Stomach (tissue), 9 donors: ENCODE measurements around the gene NEDD4L. TPM values are rescaled to one million over a fixed set of nuclear protein-coding genes. Genes with fewer than 3 reads are reported as not detected.

Experiments used
- DNase-seq, 2 donors: peaks; one replicate each; pipeline versions ENCODE4 v3.0.0 to v3.0.0-alpha.2; 2013 to 2019
- H3K27ac ChIP-seq, 5 donors: fragments of 200-600 bp in 4 of 5; sonication (generic) in 4 of 5; one replicate each; pipeline ENCODE4 v1.5.1; 2013 to 2019; ENCODE audit warnings: mild to moderate bottlenecking in 1 of 5, moderate library complexity in 1 of 5
- H3K27me3 ChIP-seq, 3 donors: fragments of 200-600 bp; sonication (generic); one replicate each; pipeline ENCODE4 v1.5.1; 2017 to 2019; ENCODE audit warnings: mixed run types in 1 of 3
- H3K36me3 ChIP-seq, 4 donors: fragments of 200-600 bp; sonication (generic); 1 replicate in 3 of 4; 2 replicates in 1 of 4; pipeline ENCODE4 v1.5.1; 2016 to 2019
- H3K4me1 ChIP-seq, 4 donors: fragments of 200-600 bp; sonication (generic); one replicate each; pipeline ENCODE4 v1.5.1; 2016 to 2019
- H3K4me3 ChIP-seq, 4 donors: fragments of 200-600 bp; sonication (generic) in 3 of 4; one replicate each; pipeline ENCODE4 v1.5.1; 2016 to 2019; ENCODE audit warnings: mild to moderate bottlenecking in 1 of 4
- H3K9me3 ChIP-seq, 4 donors: fragments of 200-600 bp; sonication (generic); one replicate each; pipeline ENCODE4 v1.5.1; 2016 to 2019
- CTCF ChIP-seq, 7 experiments: fragments of 450-650 bp in 4 of 7; fragments of 200-600 bp in 3 of 7; sonication (generic) in 3 of 7; IDR thresholded peaks; one replicate each; pipeline ENCODE4 v1.5.1; 2016 to 2019; ENCODE audit warnings: antibody characterized with exemption in 7 of 7, control low read depth in 2 of 7, mild to moderate bottlenecking in 1 of 7
- EP300 ChIP-seq: sonication (generic); formaldehyde crosslinking; IDR thresholded peaks from one replicate; pipeline ENCODE4 v1.6.1; 2017; ENCODE audit warnings: antibody characterized with exemption
- POLR2A ChIP-seq, 4 donors: fragments of 450-650 bp; IDR thresholded peaks; one replicate each; pipeline ENCODE4 v1.6.1; 2016; ENCODE audit warnings: antibody characterized with exemption in 4 of 4, control low read depth in 2 of 4, mild to moderate bottlenecking in 1 of 4, moderate library complexity in 1 of 4
- POLR2AphosphoS5 ChIP-seq, 3 donors: sonication (generic); formaldehyde crosslinking; IDR thresholded peaks; one replicate each; pipeline ENCODE4 v1.6.1; 2016; ENCODE audit warnings: antibody characterized with exemption in 3 of 3
- WGBS, 5 donors: extraction: QIAGEN DNeasy Blood & Tissue Kit in 3 of 5; methylation state at CpG; one replicate each; pipeline versions ENCODE4 v1.1.5 to v1.1.7; 2013 to 2018; 5-methylcytosine and 5-hydroxymethylcytosine counted together
- intact Hi-C: fragments of 100-400 bp; cut with DNase I; formaldehyde crosslinking; loops from one replicate; pipeline ENCODE4 v1.15.1; 2023; ENCODE audit warnings: low total_unique reads
- polyA plus RNA-seq, 3 donors: library from polyadenylated mRNA; stranded (reverse); fragments of 200-250 nt; gene quantifications; one replicate each; pipeline ENCODE4 v1.2.3, GENCODE V29; 2013
- small RNA-seq, 4 donors: library from RNA; depleted of rRNA; stranded (forward); fragments of <200 nt; gene quantifications; one replicate each; pipeline ENCODE3, GENCODE V24; 2016
- total RNA-seq, 5 donors: library from RNA; depleted of rRNA; stranded (reverse); fragments of >200 nt; gene quantifications; one replicate each; pipeline versions ENCODE4 v1.1.0 to v1.2.3, GENCODE V29; 2014 to 2016
- donor health status: healthy with polysubstance abuse.
- donor health status: Bipolar disorder and iron deficiency.
- donor health status: healthy.

Gene NEDD4L
- total and polyA plus RNA-seq, 8 donors, result 46.1 to 315 (median 129) TPM

- Histone ChIP-seq H3K36me3 (no peaks in the 10 kb centered on the region), H3K4me1 (peaks cover 0 to 16% (median 6%) of the 10 kb centered on the region in 4 donors), H3K9me3 (no peaks in the 10 kb centered on the region), H3K27me3 (no peaks in the 10 kb centered on the region), H3K27ac (no peak overlapping the region), H3K4me3 (no peak overlapping the region)
- intact Hi-C loops, result no loop called here
- DNase-seq, result no peak
- 65 to 77% (median 74%) methylated on average over 6 of the region's 6 CpGs for WGBS, 5 donors
- no peak for TF ChIP-seq EP300
- TF ChIP-seq CTCF (IDR thresholded peaks at IDR 0.05), result no peak
- no peak for TF ChIP-seq POLR2A (IDR thresholded peaks at IDR 0.05)
- no peak for TF ChIP-seq POLR2AphosphoS5 (IDR thresholded peaks at IDR 0.05)
Observed at GRCh38 chr18:58443671-58444070, 399.6 kb downstream of the NEDD4L start.

GRCh38 chr18:58446391-58447060 is 402.5 kb downstream of the NEDD4L start:
- TF ChIP-seq EP300, result no peak
- TF ChIP-seq CTCF (IDR thresholded peaks at IDR 0.05), result no peak
- no peak for TF ChIP-seq POLR2AphosphoS5 (IDR thresholded peaks at IDR 0.05)
- TF ChIP-seq POLR2A (IDR thresholded peaks at IDR 0.05), result no peak
- no peak for DNase-seq
- Histone ChIP-seq H3K36me3 (no peaks in the 10 kb centered on the region), H3K4me1 (peaks cover 0 to 8% (median 0%) of the 10 kb centered on the region in 4 donors), H3K27ac (no peak overlapping the region), H3K27me3 (no peaks in the 10 kb centered on the region), H3K4me3 (no peak overlapping the region), H3K9me3 (no peaks in the 10 kb centered on the region)
- WGBS, 5 donors, result 82 to 86% (median 84%) methylated on average over 11 of the region's 11 CpGs
- intact Hi-C loops, result no loop called here

GRCh38 chr18:58447402-58448095 is 403.5 kb downstream of the NEDD4L start:
- 80 to 90% (median 83%) methylated on average over 9 of the region's 9 CpGs for WGBS, 5 donors
- Histone ChIP-seq H3K4me3 (no peak overlapping the region), H3K36me3 (no peaks in the 10 kb centered on the region), H3K27me3 (no peaks in the 10 kb centered on the region), H3K27ac (no peak overlapping the region), H3K4me1 (peaks cover 0 to 8% (median 0%) of the 10 kb centered on the region in 4 donors), H3K9me3 (no peaks in the 10 kb centered on the region)
- DNase-seq, result peak in 1 of 2 donors; percentile 42
- intact Hi-C loops, result no loop called here
- TF ChIP-seq EP300 (no peak), POLR2A (IDR thresholded peaks at IDR 0.05) (no peak), POLR2AphosphoS5 (IDR thresholded peaks at IDR 0.05) (no peak), CTCF (IDR thresholded peaks at IDR 0.05) (no peak)

- H3K36me3 ChIP-seq, result no peaks in the 10 kb centered on the region
- peaks cover 0 to 8% (median 0%) of the 10 kb centered on the region in 4 donors for H3K4me1 ChIP-seq
- 67 to 87% (median 68%) methylated on average over 5 of the region's 5 CpGs for WGBS, 5 donors
- no peak for DNase-seq
- H3K4me3 ChIP-seq, result no peak overlapping the region
- H3K27me3 ChIP-seq, result no peaks in the 10 kb centered on the region
- TF ChIP-seq POLR2A (IDR thresholded peaks at IDR 0.05) (no peak), EP300 (no peak), CTCF (IDR thresholded peaks at IDR 0.05) (no peak), POLR2AphosphoS5 (IDR thresholded peaks at IDR 0.05) (no peak)
- H3K27ac ChIP-seq, result no peak overlapping the region
- intact Hi-C loops, result no loop called here
- no peaks in the 10 kb centered on the region for H3K9me3 ChIP-seq
Observed at GRCh38 chr18:58449464-58449863, 405.4 kb downstream of the NEDD4L start.

Small RNAs within 50 kb of the gene (small RNA-seq; reads per million reads assigned to genes)
- gene HMGN1P30 (0 reads per million in 4 donors), gene MIR3591 (0 reads per million in 4 donors)

Other genes with a start within 250 kb of the NEDD4L start
- gene ATP8B1, start 240.9 kb upstream of the NEDD4L start, total RNA-seq, result 100 to 1,000 TPM in 3 of 5 donors, 10 to 100 TPM in 2; 29.0 to 189 (median 107) TPM
- gene ATP8B1, start 240.9 kb upstream of the NEDD4L start, polyA plus RNA-seq, result 10 to 100 TPM; 14.4 to 25.2 (median 14.9) TPM